Loucy (cell line): Measurements from ENCODE around the gene TNP1.

ENCODE experiments used
- EZH2phosphoT487 ChIP-seq: fragments of 200-600 bp; IDR thresholded peaks from 2 replicates; pipeline ENCODE4 v1.6.1; 2018; ENCODE audit warnings: antibody characterized with exemption, mild to moderate bottlenecking, moderate library complexity, borderline replicate concordance
- TF ChIP-seq, protein P1 (sequence below): fragments of 200-600 bp; sonication (generic); conservative IDR thresholded peaks from 2 replicates; pipeline ENCODE4 v1.5.1; 2014; ENCODE audit warnings: mild to moderate bottlenecking, antibody characterized with exemption, low read length

DNA sequence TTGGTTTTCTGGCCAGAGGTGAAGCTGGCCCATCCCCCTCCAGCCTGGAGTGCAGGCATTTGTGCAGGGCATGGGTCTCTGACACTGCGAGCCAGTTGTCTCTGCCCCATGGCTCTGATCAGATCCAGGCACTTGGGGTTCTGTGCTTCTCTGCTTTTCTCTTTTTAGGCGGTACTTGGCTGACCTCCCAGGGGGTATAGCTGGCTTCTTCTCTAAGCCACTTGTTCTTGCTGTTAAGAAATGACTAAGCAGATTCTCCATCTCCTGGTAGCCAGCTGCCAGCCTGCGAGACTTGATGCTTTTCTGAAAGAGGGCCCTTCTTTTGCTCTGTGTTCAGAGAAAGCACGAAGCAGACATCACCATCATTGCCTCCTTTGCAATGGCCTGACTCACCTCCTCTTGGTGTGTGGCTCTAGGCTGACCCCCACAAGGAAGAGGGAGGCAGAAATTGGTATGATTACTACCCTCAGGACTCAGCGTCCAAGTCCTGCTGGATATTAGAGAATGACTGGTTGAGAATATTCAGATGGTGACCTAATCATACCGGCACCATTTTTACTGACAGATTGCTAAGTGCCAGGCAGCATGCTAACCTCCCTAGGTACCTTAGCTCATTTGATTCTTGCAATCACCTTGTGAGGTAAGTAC lies 32.7 kb downstream of the TNP1 start:
- TF ChIP-seq, protein P1, sequence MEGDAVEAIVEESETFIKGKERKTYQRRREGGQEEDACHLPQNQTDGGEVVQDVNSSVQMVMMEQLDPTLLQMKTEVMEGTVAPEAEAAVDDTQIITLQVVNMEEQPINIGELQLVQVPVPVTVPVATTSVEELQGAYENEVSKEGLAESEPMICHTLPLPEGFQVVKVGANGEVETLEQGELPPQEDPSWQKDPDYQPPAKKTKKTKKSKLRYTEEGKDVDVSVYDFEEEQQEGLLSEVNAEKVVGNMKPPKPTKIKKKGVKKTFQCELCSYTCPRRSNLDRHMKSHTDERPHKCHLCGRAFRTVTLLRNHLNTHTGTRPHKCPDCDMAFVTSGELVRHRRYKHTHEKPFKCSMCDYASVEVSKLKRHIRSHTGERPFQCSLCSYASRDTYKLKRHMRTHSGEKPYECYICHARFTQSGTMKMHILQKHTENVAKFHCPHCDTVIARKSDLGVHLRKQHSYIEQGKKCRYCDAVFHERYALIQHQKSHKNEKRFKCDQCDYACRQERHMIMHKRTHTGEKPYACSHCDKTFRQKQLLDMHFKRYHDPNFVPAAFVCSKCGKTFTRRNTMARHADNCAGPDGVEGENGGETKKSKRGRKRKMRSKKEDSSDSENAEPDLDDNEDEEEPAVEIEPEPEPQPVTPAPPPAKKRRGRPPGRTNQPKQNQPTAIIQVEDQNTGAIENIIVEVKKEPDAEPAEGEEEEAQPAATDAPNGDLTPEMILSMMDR = no peak
- TF ChIP-seq EZH2phosphoT487 = no peak
